SK-N-SH treated with all-trans-retinoic acid at 6 μM for 48 hours (cell line): ENCODE results near the gene CCDC93.

Experiments
- ARNTL ChIP-seq: fragments of 450-650 bp; formaldehyde crosslinking; IDR thresholded peaks from 2 replicates; pipeline ENCODE4 v1.5.0; 2020; ENCODE audit warnings: low read depth, mild to moderate bottlenecking, moderate library complexity, borderline replicate concordance
- BACH2 ChIP-seq: fragments of 250-450 bp; sonication (Bioruptor Pico); IDR thresholded peaks from 2 replicates; pipeline ENCODE4 v1.9.0; 2021; ENCODE audit warnings: mild to moderate bottlenecking, borderline replicate concordance
- ESRRG ChIP-seq: fragments of 250-450 bp; sonication (Bioruptor Pico); IDR thresholded peaks from 2 replicates; pipeline ENCODE4 v1.6.1; 2021; ENCODE audit warnings: mild to moderate bottlenecking
- PPARA ChIP-seq: fragments of 250-450 bp; sonication (Bioruptor Pico); IDR thresholded peaks from 2 replicates; pipeline ENCODE4 v1.5.0; 2020; ENCODE audit warnings: mild to moderate bottlenecking, borderline replicate concordance
- RARB ChIP-seq: fragments of 250-450 bp; sonication (Bioruptor Pico); IDR thresholded peaks from 2 replicates; pipeline ENCODE4 v1.8.0; 2021; ENCODE audit warnings: mild to moderate bottlenecking, moderate library complexity
- SNAI2 ChIP-seq: fragments of 250-450 bp; sonication (Bioruptor Pico); IDR thresholded peaks from 2 replicates; pipeline ENCODE4 v1.5.0; 2020; ENCODE audit warnings: mild to moderate bottlenecking, moderate library complexity
- ZC3H10 ChIP-seq: fragments of 250-450 bp; sonication (Bioruptor Pico); IDR thresholded peaks from 2 replicates; pipeline ENCODE4 v1.5.1; 2021; ENCODE audit warnings: mild to moderate bottlenecking, moderate library complexity
- ZFP3 ChIP-seq: fragments of 250-450 bp; sonication (Bioruptor Pico); IDR thresholded peaks from 2 replicates; pipeline ENCODE4 v1.5.0; 2020; ENCODE audit warnings: mild to moderate bottlenecking, moderate library complexity
- ZFP30 ChIP-seq: fragments of 450-650 bp; formaldehyde crosslinking; IDR thresholded peaks from 2 replicates; pipeline ENCODE4 v1.5.0; 2022; ENCODE audit warnings: mild to moderate bottlenecking, moderate library complexity
- ZNF565 ChIP-seq: fragments of 450-650 bp; formaldehyde crosslinking; conservative IDR thresholded peaks from 2 replicates; pipeline ENCODE4 v1.5.0; 2020; ENCODE audit warnings: low read depth, mild to moderate bottlenecking, moderate library complexity
- TF ChIP-seq, protein P1 (sequence below): fragments of 250-450 bp; sonication (Bioruptor Pico); IDR thresholded peaks from 2 replicates; pipeline ENCODE4 v1.8.0; 2020; ENCODE audit warnings: mild to moderate bottlenecking, moderate library complexity, borderline replicate concordance
- TF ChIP-seq, protein P2 (sequence below): fragments of 250-450 bp; sonication (Bioruptor Pico); IDR thresholded peaks from 2 replicates; pipeline ENCODE4 v1.5.1; 2021; ENCODE audit warnings: mild to moderate bottlenecking, moderate library complexity
- TF ChIP-seq, protein P3 (sequence below): fragments of 250-450 bp; sonication (Bioruptor Pico); IDR thresholded peaks from 2 replicates; pipeline ENCODE4 v1.8.0; 2021; ENCODE audit warnings: low read depth, mild to moderate bottlenecking, moderate library complexity, borderline replicate concordance

DNA sequence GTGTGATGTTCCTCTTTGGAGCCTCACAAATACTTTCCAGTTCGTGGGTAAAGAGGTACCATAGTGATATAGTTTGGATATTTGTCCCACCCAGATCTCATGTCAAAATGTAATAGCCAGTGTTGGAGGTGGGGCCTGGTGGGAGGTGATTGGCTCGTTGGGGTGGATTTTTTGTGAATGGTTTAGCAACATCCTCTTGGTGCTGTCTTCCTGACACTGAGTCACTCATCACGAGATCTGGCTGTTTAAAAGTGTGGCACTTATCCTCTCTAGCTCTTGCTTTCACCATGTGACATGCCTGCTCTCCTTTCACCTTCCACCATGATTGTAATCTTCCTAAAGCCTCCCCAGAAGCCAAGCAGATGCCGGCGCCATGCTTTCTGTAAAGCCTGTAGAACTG is 3.0 kb upstream of the CCDC93 start:
- TF ChIP-seq, protein P1, sequence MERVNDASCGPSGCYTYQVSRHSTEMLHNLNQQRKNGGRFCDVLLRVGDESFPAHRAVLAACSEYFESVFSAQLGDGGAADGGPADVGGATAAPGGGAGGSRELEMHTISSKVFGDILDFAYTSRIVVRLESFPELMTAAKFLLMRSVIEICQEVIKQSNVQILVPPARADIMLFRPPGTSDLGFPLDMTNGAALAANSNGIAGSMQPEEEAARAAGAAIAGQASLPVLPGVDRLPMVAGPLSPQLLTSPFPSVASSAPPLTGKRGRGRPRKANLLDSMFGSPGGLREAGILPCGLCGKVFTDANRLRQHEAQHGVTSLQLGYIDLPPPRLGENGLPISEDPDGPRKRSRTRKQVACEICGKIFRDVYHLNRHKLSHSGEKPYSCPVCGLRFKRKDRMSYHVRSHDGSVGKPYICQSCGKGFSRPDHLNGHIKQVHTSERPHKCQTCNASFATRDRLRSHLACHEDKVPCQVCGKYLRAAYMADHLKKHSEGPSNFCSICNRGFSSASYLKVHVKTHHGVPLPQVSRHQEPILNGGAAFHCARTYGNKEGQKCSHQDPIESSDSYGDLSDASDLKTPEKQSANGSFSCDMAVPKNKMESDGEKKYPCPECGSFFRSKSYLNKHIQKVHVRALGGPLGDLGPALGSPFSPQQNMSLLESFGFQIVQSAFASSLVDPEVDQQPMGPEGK = no peak
- TF ChIP-seq ZNF565 (no peak), SNAI2 (CRISPR knock-in tag) (no peak), RARB (CRISPR knock-in tag) (no peak), ZC3H10 (CRISPR knock-in tag) (no peak), BACH2 (CRISPR knock-in tag) (no peak), PPARA (CRISPR knock-in tag) (no peak), ZFP30 (no peak), ZFP3 (CRISPR knock-in tag) (no peak), ESRRG (CRISPR knock-in tag) (no peak), ARNTL (CRISPR knock-in tag) (no peak)
- TF ChIP-seq, protein P2, sequence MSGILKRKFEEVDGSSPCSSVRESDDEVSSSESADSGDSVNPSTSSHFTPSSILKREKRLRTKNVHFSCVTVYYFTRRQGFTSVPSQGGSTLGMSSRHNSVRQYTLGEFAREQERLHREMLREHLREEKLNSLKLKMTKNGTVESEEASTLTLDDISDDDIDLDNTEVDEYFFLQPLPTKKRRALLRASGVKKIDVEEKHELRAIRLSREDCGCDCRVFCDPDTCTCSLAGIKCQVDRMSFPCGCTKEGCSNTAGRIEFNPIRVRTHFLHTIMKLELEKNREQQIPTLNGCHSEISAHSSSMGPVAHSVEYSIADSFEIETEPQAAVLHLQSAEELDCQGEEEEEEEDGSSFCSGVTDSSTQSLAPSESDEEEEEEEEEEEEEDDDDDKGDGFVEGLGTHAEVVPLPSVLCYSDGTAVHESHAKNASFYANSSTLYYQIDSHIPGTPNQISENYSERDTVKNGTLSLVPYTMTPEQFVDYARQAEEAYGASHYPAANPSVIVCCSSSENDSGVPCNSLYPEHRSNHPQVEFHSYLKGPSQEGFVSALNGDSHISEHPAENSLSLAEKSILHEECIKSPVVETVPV (CRISPR knock-in tag) = no peak
- TF ChIP-seq, protein P3, sequence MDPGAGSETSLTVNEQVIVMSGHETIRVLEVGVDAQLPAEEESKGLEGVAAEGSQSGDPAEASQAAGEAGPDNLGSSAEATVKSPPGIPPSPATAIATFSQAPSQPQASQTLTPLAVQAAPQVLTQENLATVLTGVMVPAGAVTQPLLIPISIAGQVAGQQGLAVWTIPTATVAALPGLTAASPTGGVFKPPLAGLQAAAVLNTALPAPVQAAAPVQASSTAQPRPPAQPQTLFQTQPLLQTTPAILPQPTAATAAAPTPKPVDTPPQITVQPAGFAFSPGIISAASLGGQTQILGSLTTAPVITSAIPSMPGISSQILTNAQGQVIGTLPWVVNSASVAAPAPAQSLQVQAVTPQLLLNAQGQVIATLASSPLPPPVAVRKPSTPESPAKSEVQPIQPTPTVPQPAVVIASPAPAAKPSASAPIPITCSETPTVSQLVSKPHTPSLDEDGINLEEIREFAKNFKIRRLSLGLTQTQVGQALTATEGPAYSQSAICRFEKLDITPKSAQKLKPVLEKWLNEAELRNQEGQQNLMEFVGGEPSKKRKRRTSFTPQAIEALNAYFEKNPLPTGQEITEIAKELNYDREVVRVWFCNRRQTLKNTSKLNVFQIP (CRISPR knock-in tag) = no peak
